Ovary (tissue), 9 donors: ENCODE results near the gene MPZ. TPM values are rescaled to one million over a fixed set of nuclear protein-coding genes. Genes with fewer than 3 reads are reported as not detected.
"Not testable (repeated sequence)": the region's sequence is repeated elsewhere in the genome, so short reads cannot be mapped to it uniquely, and the experiment has no call there.

Experiments
- DNase-seq, 5 donors: peaks; one replicate each; pipeline ENCODE4 v3.0.0-alpha.2; 2019 to 2020
- H3K27ac ChIP-seq, 2 donors: fragments of 200-600 bp; one replicate each; pipeline versions ENCODE4 v1.5.1 to v1.8.0; 2019 to 2022
- H3K27me3 ChIP-seq: fragments of 200-600 bp; one replicate; pipeline ENCODE4 v1.8.0; 2022
- H3K36me3 ChIP-seq: fragments of 200-600 bp; sonication (generic); one replicate; pipeline ENCODE4 v1.5.1; 2019
- H3K4me1 ChIP-seq: one replicate; pipeline ENCODE4 v1.8.1; 2013; ENCODE audit warnings: mild to moderate bottlenecking, moderate library complexity; ENCODE audit not compliant: insufficient read depth
- H3K4me3 ChIP-seq: fragments of 200-600 bp; sonication (generic); one replicate; pipeline ENCODE4 v1.5.1; 2017
- H3K9me3 ChIP-seq, 2 donors: fragments of 200-600 bp in 1 of 2; sonication (generic) in 1 of 2; one replicate each; pipeline versions ENCODE4 v1.5.1 to v1.8.1; 2013 to 2019; ENCODE audit warnings: mild to moderate bottlenecking in 1 of 2, moderate library complexity in 1 of 2
- CTCF ChIP-seq, 3 donors: fragments of 450-650 bp in 2 of 3; fragments of 200-600 bp in 1 of 3; IDR thresholded peaks; one replicate each; pipeline versions ENCODE4 v1.5.1 to v1.8.0; 2016 to 2022; ENCODE audit warnings: antibody characterized with exemption in 3 of 3, mild to moderate bottlenecking in 1 of 3
- EP300 ChIP-seq: sonication (generic); formaldehyde crosslinking; IDR thresholded peaks from one replicate; pipeline ENCODE4 v1.6.1; 2017; ENCODE audit warnings: antibody characterized with exemption
- POLR2A ChIP-seq: fragments of 450-650 bp; IDR thresholded peaks from one replicate; pipeline ENCODE4 v1.6.1; 2017; ENCODE audit warnings: antibody characterized with exemption, mild to moderate bottlenecking, moderate library complexity
- WGBS, 3 donors: extraction: QIAGEN DNeasy Blood & Tissue Kit in 1 of 3; methylation state at CpG; one replicate each; pipeline versions ENCODE4 v1.1.5 to v1.1.7; 2013 to 2017; 5-methylcytosine and 5-hydroxymethylcytosine counted together
- intact Hi-C, 4 donors: fragments of 100-400 bp; cut with DNase I; formaldehyde crosslinking; loops; one replicate each; pipeline versions ENCODE4 v1.11.0 to v1.15.1; 2022 to 2023
- polyA plus RNA-seq, 2 donors: library from polyadenylated mRNA; stranded (reverse); fragments of 200-250 nt in 1 of 2; fragments of 350-450 nt in 1 of 2; fragmentation: Illumina TruSeq in 1 of 2; extraction: RNeasy Lipid Tissue Mini Kit (QIAGEN cat#74804) in 1 of 2; gene quantifications; one replicate each; pipeline ENCODE4 v1.2.3, GENCODE V29; 2013 to 2014
- total RNA-seq, 7 donors: library from RNA; depleted of rRNA in 2 of 7; stranded (reverse); fragments of >200 nt in 2 of 7; fragmentation: NEBNext Ultra II Directional in 3 of 7; extraction: Animal tissue kit (Norgen Biotek cat#: 25700) in 3 of 7; gene quantifications; one replicate each; pipeline versions ENCODE4 v1.1.0 to v1.2.4, GENCODE V29; 2016 to 2023
- donor health status: DM: no; HTN: no; CAD: no; lungs with moderate emphysema.
- donor health status: DM: no; HTN: no; CAD: no.
- donor health status: Bipolar disorder and iron deficiency.
- donor health status: DM: yes; HTN: yes; CAD: no.
- donor health status: DM: no; HTN: no; CAD: no.
- donor health status: DM: yes; HTN: yes; CAD: no.

Gene MPZ
- total and polyA plus RNA-seq, 9 donors = 1.4 to 9.3 (median 2.5) TPM

- H3K36me3 ChIP-seq = no peaks in the 10 kb centered on the region
- H3K27ac ChIP-seq = no peak within 1 kb of the TSS
- TF ChIP-seq EP300 (no peak), CTCF (IDR thresholded peaks at IDR 0.05) (no peak), POLR2A (no peak)
- intact Hi-C loops = no loop called here
- H3K9me3 ChIP-seq = peaks cover 0 to 3% of the 10 kb centered on the region in 2 donors
- 2 to 3% (median 3%) methylated on average over 34 to 62 of the region's 62 CpGs for WGBS, 3 donors
- peak; percentile 30 to 65 (median 57) for DNase-seq
- peak within 1 kb of the TSS; percentile 41 for H3K4me3 ChIP-seq
- H3K27me3 ChIP-seq = no peaks in the 10 kb centered on the region
- H3K4me1 ChIP-seq = peaks cover 7% of the 10 kb centered on the region
Measured at GRCh38 chr1:161258439-161259344, 51.1 kb downstream of the MPZ start, which contains the start of gene PCP4L1. PCP4L1 (plus strand) TSS chr1:161258745; CDS start chr1:161258975, 230 bp downstream.

- H3K4me3 ChIP-seq, H3K27me3 ChIP-seq, DNase-seq, intact Hi-C loops, H3K9me3 ChIP-seq, H3K4me1 ChIP-seq, H3K36me3 ChIP-seq, H3K27ac ChIP-seq: not testable (repeated sequence)
- 92 to 98% (median 96%) methylated on average over 5 of the region's 5 CpGs for WGBS, 3 donors
Measured at GRCh38 chr1:161257109-161257508, 52.7 kb downstream of the MPZ start.

- H3K4me1 ChIP-seq, H3K4me3 ChIP-seq, H3K27me3 ChIP-seq, DNase-seq, H3K36me3 ChIP-seq, intact Hi-C loops, H3K9me3 ChIP-seq, H3K27ac ChIP-seq: not testable (repeated sequence)
- 85 to 88% (median 88%) methylated on average over 4 of the region's 4 CpGs for WGBS, 3 donors
Measured at GRCh38 chr1:161255955-161256520, 53.7 kb downstream of the MPZ start.

GRCh38 chr1:161255302-161255701 is 54.5 kb downstream of the MPZ start:
- H3K9me3 ChIP-seq, H3K4me3 ChIP-seq, intact Hi-C loops, H3K4me1 ChIP-seq, H3K27ac ChIP-seq, H3K27me3 ChIP-seq, H3K36me3 ChIP-seq, DNase-seq: not testable (repeated sequence)
- WGBS, 3 donors = 77 to 84% (median 83%) methylated on average over 5 of the region's 5 CpGs

Other genes starting within 250 kb of the MPZ start
- 1 to 10 TPM; 1.7 to 6.3 (median 2.8) TPM for gene ARHGAP30, start 240.1 kb downstream of the MPZ start, total RNA-seq
- gene ARHGAP30, start 240.1 kb downstream of the MPZ start, polyA plus RNA-seq = 1 to 10 TPM; 1.6 to 9.3 TPM
- 1 to 10 TPM in 1 of 7 donors, under 1 TPM in 4, not detected in 2; 0.15 to 4.4 (median 0.26) TPM for gene NECTIN4, start 220.4 kb downstream of the MPZ start, total RNA-seq
- under 1 TPM in 1 of 2 donors, not detected in 1; 0.07 TPM for gene NECTIN4, start 220.4 kb downstream of the MPZ start, polyA plus RNA-seq
- gene KLHDC9, start 211.6 kb downstream of the MPZ start, total RNA-seq = 10 to 100 TPM in 2 of 7 donors, 1 to 10 TPM in 5; 5.5 to 23.3 (median 7.5) TPM
- gene KLHDC9, start 211.6 kb downstream of the MPZ start, polyA plus RNA-seq = 1 to 10 TPM; 7.1 to 7.3 TPM
- gene PFDN2, start 191.9 kb downstream of the MPZ start, total RNA-seq = 10 to 100 TPM; 18.1 to 54.0 (median 46.9) TPM
- gene PFDN2, start 191.9 kb downstream of the MPZ start, polyA plus RNA-seq = 10 to 100 TPM; 66.6 to 94.4 TPM
- 10 to 100 TPM; 25.4 to 37.1 (median 33.7) TPM for gene NIT1, start 191.9 kb downstream of the MPZ start, total RNA-seq
- gene NIT1, start 191.9 kb downstream of the MPZ start, polyA plus RNA-seq = 10 to 100 TPM; 36.7 to 37.5 TPM
- gene DEDD, start 177.3 kb downstream of the MPZ start, total RNA-seq = 10 to 100 TPM; 19.0 to 40.2 (median 38.1) TPM
- 10 to 100 TPM; 35.2 to 53.9 TPM for gene DEDD, start 177.3 kb downstream of the MPZ start, polyA plus RNA-seq
- 100 to 1,000 TPM in 3 of 7 donors, 10 to 100 TPM in 4; 63.2 to 111 (median 96.1) TPM for gene UFC1, start 156.0 kb downstream of the MPZ start, total RNA-seq
- 100 to 1,000 TPM; 131 to 209 TPM for gene UFC1, start 156.0 kb downstream of the MPZ start, polyA plus RNA-seq
- gene USP21, start 150.5 kb downstream of the MPZ start, total RNA-seq = 10 to 100 TPM; 16.7 to 41.9 (median 38.5) TPM
- gene USP21, start 150.5 kb downstream of the MPZ start, polyA plus RNA-seq = 10 to 100 TPM; 29.2 to 32.0 TPM
- gene PPOX, start 143.5 kb downstream of the MPZ start, total RNA-seq = 10 to 100 TPM; 20.1 to 37.9 (median 24.2) TPM
- 10 to 100 TPM; 21.1 to 29.6 TPM for gene PPOX, start 143.5 kb downstream of the MPZ start, polyA plus RNA-seq
- gene B4GALT3, start 132.5 kb downstream of the MPZ start, total RNA-seq = 10 to 100 TPM; 23.1 to 40.6 (median 28.8) TPM
- 10 to 100 TPM; 24.2 to 44.0 TPM for gene B4GALT3, start 132.5 kb downstream of the MPZ start, polyA plus RNA-seq
- gene ADAMTS4, start 110.9 kb downstream of the MPZ start, total RNA-seq = 100 to 1,000 TPM in 4 of 7 donors, 10 to 100 TPM in 3; 40.7 to 437 (median 103) TPM
- 10 to 100 TPM in 1 of 2 donors, under 1 TPM in 1; 0.90 to 19.4 TPM for gene ADAMTS4, start 110.9 kb downstream of the MPZ start, polyA plus RNA-seq
- 100 to 1,000 TPM in 4 of 7 donors, 10 to 100 TPM in 3; 90.7 to 137 (median 105) TPM for gene NDUFS2, start 107.6 kb downstream of the MPZ start, total RNA-seq
- gene NDUFS2, start 107.6 kb downstream of the MPZ start, polyA plus RNA-seq = 100 to 1,000 TPM in 1 of 2 donors, 10 to 100 TPM in 1; 76.2 to 140 TPM
- gene FCER1G, start 94.7 kb downstream of the MPZ start, total RNA-seq = 10 to 100 TPM in 4 of 7 donors, 1 to 10 TPM in 3; 7.1 to 38.0 (median 19.3) TPM
- gene FCER1G, start 94.7 kb downstream of the MPZ start, polyA plus RNA-seq = 100 to 1,000 TPM in 1 of 2 donors, 10 to 100 TPM in 1; 38.3 to 270 TPM
- 1 to 10 TPM in 1 of 7 donors, under 1 TPM in 1, not detected in 5; 0.85 to 4.3 TPM for gene APOA2, start 86.3 kb downstream of the MPZ start, total RNA-seq
- gene APOA2, start 86.3 kb downstream of the MPZ start, polyA plus RNA-seq = not detected
- 10 to 100 TPM in 1 of 7 donors, 1 to 10 TPM in 6; 2.4 to 15.2 (median 7.5) TPM for gene TOMM40L, start 83.9 kb downstream of the MPZ start, total RNA-seq
- gene TOMM40L, start 83.9 kb downstream of the MPZ start, polyA plus RNA-seq = 10 to 100 TPM in 1 of 2 donors, 1 to 10 TPM in 1; 3.7 to 10.4 TPM
- gene NR1I3, start 71.8 kb downstream of the MPZ start, total RNA-seq = not detected
- not detected for gene NR1I3, start 71.8 kb downstream of the MPZ start, polyA plus RNA-seq
- gene PCP4L1, start 51.2 kb downstream of the MPZ start, total RNA-seq = 10 to 100 TPM in 1 of 7 donors, 1 to 10 TPM in 5, under 1 TPM in 1; 0.69 to 20.2 (median 1.7) TPM
- 1 to 10 TPM; 2.6 to 9.4 TPM for gene PCP4L1, start 51.2 kb downstream of the MPZ start, polyA plus RNA-seq
- 100 to 1,000 TPM in 5 of 7 donors, 10 to 100 TPM in 2; 12.6 to 149 (median 126) TPM for gene SDHC, start 4.4 kb upstream of the MPZ start, total RNA-seq
- gene SDHC, start 4.4 kb upstream of the MPZ start, polyA plus RNA-seq = 100 to 1,000 TPM; 115 to 327 TPM
- gene CFAP126, start 57.9 kb upstream of the MPZ start, total RNA-seq = 10 to 100 TPM in 1 of 7 donors, 1 to 10 TPM in 3, not detected in 3; 1.5 to 15.2 (median 2.5) TPM
- under 1 TPM in 1 of 2 donors, not detected in 1; 0.11 TPM for gene CFAP126, start 57.9 kb upstream of the MPZ start, polyA plus RNA-seq
- 10 to 100 TPM; 11.2 to 28.2 (median 15.1) TPM for gene FCGR2A, start 195.5 kb upstream of the MPZ start, total RNA-seq
- 10 to 100 TPM in 1 of 2 donors, 1 to 10 TPM in 1; 6.9 to 74.0 TPM for gene FCGR2A, start 195.5 kb upstream of the MPZ start, polyA plus RNA-seq
- gene HSPA6, start 214.6 kb upstream of the MPZ start, total RNA-seq = 1 to 10 TPM; 1.2 to 7.9 (median 2.7) TPM
- 1 to 10 TPM in 1 of 2 donors, under 1 TPM in 1; 0.87 to 1.4 TPM for gene HSPA6, start 214.6 kb upstream of the MPZ start, polyA plus RNA-seq
- 10 to 100 TPM in 1 of 7 donors, 1 to 10 TPM in 6; 4.7 to 24.2 (median 6.6) TPM for gene FCGR3A, start 239.8 kb upstream of the MPZ start, total RNA-seq
- gene FCGR3A, start 239.8 kb upstream of the MPZ start, polyA plus RNA-seq = 10 to 100 TPM in 1 of 2 donors, 1 to 10 TPM in 1; 7.7 to 44.3 TPM